ENCODE data around the gene CFAP410.

The CFAP410 gene
- total RNA-seq = 37.2 to 45.0 (median 44.1) reads per million in 4 donors

DNA sequence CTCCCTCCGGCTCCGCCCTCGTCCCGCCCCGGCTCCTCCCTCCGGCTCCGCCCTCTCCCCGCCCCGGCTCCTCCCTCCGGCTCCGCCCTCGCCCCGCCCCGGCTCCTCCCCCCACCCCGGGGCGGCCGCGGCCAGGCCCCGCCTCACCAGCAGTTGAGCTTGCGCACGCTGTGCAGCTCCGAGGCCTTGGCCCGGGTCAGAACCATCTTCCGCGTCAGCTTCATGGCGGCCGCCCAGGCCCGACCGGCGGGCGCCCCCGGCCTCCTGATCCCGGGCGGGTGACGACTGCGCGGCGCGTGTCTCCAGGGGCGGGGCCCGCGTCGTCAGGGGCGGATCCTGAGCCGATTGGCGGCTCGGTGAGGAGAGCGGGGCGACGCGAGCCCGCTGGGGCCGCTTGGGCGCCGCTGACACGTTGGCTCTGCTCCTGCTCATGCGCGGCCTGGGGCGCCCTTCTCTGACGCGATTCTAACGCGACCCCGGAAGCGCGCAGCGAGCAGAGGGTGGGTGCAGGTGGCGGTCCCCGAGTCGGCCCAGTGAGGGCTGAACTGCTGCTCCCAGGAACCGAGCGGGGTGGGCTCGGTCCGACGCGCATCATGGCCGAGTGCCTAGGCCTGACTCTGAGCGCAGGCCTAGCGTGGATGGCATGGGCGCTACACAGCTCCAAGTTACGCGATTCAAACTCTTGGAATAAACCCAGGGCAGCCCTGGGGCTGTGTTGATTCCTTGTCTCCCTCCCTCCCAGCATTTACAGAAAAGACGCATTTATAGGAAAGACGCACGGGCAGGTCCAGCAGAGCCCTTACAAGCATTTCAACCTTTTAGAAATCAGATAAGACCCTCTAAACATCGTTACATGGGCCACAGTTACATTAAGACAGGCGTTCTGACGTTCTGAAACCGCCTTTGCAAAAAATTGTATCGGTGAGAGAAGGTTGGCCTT is at the start of gene CFAP410:
TSS of gene CFAP410 (minus strand) at position 420 of the 940 bp plus-strand sequence. CDS start at position 224, 196 bp downstream.
- peak; percentile 89 to 96 (median 90) for DNase-seq

DNA sequence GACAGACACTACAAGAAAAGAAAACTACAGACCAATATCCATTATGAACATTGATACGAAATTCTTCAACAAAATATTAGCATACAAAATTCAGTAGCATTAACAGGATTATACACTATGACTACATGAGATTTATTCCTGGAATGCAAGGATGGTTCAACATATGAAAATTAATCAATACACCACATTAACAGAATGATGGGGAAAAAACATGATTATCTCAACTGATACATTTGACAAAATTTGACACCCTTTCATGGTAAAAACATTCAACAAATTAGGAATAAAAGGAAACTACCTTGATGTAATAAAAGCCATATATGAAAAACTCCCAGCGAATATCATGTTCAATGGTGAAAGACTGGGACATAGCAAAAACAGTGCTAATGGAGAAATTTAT is 45.8 kb upstream of the CFAP410 start:
- DNase-seq = no peak

DNA sequence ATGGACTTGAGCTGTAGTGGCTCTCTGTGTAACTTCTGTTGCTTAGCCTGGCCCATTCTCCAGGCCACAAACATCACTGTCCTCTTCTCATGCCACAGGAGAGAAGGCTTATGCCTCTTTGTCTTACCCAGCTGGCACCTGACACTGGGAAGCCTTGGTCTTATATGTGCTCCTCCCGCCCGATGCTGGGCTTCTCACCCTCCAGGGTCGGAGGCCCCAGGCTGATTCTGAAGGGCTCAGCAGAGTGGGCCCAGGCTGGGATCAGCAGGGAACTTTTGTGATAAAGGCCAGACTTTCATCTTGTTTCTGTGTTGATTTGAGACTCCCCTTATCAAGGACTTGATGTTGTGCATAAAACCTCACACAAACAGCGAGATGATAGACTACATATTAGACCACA is 44.0 kb upstream of the CFAP410 start:
- DNase-seq = no peak

DNA sequence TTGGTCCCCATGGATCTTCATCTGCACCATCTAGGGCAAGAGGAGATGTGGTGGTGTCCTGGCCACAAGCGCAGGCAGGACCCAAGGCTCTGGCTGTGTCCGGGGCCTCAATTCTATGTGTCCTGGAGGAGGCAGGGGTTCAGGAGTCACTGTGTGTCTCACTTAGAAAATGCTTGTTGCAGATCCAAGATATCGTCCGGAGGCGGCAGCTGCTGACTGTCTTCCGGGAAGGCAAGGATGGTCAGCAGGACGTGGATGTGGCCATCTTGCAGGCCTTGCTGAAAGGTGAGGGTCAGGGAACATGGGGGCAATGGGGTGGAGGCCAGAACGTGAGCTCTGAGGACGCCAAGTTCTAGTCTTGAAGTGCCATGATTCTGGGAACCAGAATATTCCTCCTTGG is 43.3 kb upstream of the CFAP410 start:
- no peak for DNase-seq

DNA sequence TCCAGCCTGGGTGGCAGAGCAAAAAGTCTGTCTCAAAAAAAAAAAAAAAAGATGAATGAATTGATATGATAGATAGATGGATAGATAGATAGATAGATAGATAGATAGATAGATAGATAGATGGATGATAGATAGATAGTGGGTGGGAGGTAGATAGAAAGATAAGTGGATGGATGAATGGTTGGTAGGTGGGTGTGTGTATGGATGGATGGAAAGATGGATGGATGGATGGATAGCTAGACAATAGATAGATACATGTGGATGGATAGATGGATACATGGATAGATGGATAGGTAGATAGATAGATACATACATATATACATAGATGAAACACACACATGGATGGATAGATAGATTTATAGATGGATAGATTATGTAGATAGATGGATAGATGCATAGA is 42.7 kb upstream of the CFAP410 start:
- DNase-seq = no peak

DNA sequence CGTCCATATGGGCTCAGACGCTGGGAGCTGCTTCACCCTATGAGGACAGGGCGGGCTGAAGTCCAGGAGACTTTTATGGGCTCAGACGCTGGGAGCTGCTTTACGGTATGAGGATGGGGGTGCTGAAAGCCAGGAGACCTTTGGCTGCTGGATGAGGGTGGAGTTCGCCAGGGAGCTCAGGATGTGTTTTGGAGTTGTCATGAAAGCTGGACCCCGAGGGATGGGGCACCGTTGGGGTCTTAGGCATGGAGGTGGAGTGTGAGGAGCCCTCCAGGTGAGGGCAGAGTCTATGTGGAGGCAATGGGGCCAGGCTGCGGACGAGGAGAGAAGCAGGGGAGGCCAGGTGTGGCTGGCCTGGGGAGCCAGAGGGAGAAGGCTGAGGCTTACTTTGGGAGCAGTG is 41.7 kb upstream of the CFAP410 start:
- DNase-seq = no peak

DNA sequence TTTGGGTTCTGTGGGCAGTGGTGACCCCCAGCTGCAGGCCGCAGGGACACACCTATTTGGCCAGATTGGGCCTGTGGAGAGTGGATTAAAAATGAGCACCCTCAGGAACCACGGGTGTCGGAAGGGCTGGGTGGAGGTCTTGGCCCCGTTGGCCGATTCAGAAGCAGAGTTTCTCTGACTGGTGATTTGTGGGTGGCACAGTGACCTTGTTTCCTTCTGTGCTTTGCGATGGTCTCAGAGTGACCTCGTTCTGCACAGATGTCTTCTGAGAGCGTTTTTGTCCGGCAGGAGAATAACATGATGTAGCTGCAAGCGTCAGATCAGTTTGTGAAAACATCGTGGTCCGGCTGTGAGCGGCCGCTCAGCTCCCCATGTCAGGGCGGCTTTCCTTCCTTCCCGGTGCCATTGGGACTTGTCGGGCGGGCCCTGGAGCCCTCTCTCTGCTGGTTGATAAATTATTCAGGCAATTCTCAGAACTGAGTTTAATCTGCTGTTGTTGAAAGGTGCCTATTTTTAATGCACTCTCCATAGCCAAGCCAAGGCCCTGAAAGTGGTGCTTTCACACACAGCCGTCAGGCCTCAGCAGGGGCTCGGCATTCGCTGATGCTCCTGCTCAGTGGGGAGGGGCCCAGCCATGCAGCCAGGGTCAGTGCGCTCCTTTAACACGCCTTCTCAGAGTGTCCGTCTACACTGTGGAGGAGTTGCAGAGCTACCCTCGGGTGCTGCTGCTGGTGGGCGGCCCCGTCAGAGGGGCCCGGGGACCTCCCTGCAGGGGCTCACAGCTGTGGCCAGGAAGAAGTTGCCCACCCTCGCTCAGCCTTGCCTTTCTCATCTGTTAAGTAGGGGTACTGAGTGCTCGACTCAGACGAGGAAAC is 41.0 kb upstream of the CFAP410 start:
- no peak for DNase-seq

DNA sequence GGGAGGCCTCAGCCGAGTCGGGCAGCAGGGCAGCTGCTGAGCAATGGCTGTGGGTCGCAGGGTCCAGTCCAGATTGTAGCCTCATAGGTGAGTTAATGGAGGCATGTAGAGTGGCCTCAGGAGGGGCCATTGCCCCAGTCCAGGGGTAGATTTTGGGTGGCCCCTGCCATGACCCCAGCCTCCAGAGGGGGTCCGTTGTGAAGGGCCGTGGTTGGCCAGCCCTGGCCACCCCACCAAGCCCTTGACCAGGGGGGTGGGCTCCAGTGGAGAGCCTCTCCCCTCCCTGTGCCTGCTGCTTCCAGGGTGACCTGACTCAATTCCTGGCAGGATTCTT is 40.3 kb upstream of the CFAP410 start:
- DNase-seq = no peak

DNA sequence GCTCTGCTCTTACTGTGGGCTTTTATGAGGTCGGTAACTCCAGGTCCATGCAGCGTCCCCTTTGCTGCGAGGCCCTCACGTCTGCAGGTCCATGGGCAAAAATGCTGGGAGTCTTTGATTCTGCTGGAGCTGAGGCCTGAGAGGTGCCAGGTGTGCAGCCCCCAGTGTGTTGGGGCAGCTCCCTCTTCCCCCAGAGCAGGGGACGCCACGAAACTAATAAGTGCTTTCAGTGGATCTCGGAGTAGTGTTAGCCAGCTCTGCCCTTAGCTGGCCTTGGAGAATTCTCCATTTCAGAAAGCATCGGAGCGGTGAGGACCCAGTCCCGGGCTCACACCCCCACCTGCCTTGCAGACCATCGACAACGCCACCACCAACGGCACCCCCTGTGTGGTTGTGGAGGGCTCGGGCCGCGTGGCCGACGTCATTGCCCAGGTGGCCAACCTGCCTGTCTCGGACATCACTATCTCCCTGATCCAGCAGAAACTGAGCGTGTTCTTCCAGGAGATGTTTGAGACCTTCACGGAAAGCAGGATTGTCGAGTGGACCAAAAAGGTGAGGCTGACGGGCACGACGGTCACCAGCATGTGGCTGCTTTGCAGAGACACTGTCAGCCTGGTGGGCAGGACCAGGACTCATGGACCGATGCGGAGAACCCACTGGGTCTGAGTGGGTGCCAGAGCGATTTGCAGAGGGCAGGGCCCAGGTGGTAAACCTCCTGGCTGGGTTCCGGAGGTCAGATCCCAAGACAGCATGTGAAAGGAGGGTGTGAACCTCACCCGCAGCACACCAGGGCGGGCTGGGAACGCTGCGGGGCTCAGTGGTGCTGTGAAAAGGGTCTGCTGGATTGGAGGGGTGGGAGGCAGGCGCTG is 39.7 kb upstream of the CFAP410 start:
- DNase-seq = no peak

DNA sequence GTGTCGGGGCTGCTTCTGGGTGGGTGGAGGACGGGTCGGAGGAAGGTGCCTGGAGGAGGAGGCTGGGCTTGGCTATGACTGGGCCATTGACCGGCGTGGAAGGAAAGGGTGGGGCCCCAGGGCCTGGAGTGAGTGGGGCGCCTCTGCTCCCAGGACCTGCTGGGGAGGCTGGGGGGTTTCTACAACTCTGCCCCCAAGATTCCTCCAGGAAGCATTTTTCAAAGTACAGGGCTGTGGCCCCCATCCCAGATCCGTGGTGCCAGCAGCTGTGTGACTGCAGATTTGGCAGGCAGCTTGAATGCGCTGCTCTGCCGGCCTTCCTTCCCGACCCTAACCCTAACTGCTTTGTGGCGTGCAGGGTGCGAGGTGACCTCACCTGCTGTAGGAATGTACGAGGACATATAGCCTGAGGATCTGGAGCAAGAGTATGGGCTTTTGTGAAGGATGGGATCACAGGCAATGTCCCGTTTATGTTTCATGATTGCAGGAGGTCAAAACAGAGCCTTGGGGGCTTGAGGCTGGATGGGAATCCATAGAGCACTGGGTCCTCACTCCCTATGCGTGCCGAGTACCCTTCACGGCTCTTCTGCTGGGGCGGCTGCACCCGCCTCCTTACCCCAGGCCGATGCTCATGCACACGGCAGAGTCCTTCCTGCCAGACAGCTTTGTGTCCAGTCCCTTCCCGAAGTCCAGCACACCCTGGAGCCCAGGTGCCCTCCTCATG is 38.9 kb upstream of the CFAP410 start:
- no peak for DNase-seq

DNA sequence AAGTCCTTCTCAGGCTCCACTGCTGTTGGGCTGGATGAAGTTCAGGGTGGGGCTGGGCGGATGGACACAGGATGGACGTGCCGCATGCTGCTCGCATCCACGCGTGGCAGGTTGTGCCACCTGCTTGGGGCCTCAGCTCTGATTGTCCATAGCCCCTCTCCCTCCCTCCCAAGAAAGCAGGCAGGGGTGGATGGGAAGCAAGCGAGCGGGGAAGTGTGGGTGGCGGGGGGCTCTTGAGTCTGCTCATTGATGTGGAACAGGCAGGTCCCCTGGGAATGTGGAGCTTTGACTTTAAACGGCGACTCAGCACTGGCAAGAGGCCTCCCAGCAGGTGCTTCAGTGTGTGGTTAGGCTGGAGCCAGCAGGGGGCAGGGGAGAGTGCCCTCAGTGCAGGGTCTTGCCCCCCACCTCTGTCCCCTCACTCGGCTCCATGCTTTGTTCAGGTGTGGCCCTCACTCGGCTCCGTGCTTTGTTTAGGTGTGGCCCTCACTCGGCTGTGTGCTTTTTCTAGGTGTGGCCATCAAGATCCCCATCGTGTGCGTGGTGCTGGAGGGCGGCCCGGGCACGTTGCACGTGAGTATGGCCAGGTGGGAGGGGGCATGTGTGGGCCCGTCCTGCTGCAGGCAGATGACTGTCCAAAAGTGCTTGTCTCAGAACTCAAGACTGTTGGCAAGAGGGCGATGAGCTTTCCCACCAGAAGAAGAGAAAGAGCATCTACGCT is 38.2 kb upstream of the CFAP410 start:
- DNase-seq = no peak

DNA sequence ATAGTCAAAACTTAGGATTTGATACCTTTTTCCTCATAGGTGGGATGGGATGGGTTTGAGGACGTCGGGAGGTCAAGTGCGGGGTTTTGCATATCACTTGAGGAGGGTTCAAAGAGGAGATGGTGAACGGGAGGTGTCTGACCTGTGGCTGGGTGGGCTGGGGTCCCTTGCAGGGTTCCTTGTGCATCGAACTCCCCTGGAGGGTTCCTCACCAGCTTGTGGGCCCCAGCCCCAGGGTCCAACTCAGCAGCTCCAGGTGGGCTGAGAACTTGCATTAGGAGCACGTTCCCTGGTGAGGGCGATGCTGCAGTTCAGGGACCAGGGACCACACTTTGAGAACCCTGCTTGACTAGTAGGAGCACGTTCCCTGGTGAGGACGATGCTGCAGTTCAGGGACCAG is 37.4 kb upstream of the CFAP410 start:
- DNase-seq = no peak

DNA sequence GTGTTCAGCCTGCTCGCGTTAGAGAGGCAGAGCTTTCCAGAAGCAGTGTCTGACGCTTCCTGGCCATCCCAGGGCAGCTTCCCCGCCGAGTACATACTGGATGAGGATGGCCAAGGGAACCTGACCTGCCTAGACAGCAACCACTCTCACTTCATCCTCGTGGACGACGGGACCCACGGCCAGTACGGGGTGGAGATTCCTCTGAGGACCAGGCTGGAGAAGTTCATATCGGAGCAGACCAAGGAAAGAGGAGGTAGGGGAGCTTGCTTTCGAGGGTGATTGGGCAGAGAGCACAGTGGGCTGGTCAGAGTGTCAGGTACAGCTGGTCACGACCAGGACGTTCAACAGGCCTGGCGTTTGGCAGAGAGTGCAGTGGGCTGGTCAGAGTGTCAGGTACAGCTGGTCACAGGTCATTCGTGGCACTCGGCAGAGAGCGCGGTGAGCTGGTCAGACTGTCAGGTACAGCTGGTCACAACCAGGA is 36.6 kb upstream of the CFAP410 start:
- DNase-seq = no peak

DNA sequence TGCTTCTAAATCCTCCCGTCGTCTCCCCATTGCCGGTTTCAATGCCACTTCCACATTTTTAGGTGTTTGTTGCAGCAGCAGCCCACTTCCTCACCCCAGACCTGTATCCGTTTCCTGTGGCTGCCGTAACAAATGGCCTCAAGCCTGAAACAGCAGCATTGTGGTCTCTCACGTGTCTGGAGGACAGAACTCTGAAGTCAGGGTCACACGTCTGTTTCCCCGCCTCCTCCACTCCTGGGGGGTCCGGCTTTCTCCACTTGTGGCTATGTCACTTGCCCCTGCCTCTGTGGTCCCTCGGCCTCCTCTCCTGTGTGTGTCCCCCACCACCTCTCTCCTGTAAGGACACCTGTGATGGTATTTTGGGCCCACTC is 36.1 kb upstream of the CFAP410 start:
- DNase-seq = peak in 1 of 5 donors; percentile 79

DNA sequence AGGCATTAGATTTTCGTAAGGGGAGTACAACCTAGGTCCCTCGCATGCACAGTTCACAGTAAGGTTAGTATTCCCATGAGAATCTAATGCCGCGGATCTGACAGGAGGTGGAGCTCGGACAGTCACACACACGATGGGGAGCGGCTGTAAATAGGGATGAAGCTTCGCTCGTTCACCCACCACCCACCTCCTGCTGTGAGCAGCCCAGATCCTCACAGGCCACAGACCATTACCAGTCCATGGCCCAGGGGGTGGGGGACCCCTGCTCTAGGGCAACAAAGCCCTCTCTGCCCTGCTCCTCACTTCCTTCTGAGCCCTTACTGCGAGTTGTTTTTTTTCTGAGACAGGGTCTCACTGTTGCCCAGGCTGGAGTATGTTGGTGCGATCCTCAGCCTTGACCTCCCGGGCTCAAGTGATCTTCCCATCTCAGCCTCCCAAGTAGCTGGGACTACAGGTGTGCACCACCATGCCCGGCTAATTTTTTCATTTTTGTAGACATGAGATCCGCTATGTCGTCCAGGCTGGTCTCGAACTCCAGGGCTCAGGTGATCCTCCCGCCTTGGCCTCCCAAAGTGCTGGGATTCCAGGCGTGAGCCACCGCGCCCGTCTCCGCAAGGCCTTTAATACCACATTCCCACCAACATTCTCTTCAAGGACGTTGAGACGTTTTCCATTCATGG is 35.6 kb upstream of the CFAP410 start:
- no peak for DNase-seq

DNA sequence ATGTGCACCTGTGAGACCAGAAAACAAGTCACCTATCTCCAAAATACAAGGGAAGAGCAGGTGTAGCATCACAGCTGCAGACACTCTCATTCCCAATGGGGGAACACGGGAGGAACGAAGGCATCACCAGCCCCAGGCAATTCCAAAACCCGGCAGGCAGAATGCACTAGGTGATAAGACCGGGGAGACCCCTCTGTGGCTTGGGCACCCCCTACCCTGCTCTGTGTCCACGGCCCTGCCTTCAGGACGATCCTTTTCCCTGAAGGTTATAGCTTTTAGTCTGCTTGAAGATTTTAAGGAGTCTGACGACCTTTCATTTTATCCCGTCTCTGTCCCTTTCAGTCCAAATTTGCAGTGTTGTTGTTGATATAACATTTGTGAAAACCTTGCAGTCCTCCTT is 33.4 kb upstream of the CFAP410 start:
- DNase-seq = no peak

DNA sequence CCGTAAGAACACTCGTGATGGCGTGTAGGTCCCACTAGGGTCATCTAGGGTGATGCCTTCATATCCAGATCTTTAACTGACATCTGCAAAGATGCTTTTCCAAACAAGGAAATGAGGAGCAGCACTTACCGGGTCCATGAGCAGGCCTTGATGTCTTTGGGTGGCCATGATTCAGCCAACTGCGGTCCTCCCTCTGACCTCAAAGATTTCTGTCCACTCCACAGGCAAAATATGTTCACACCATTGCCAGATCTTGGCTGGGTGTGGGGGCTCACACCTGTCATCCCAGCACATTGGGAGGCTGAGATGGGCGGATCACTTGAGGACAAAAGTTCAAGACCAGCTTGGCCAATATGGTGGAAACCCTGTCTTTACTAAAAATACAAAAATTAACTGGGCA is 32.4 kb upstream of the CFAP410 start:
- DNase-seq = no peak

DNA sequence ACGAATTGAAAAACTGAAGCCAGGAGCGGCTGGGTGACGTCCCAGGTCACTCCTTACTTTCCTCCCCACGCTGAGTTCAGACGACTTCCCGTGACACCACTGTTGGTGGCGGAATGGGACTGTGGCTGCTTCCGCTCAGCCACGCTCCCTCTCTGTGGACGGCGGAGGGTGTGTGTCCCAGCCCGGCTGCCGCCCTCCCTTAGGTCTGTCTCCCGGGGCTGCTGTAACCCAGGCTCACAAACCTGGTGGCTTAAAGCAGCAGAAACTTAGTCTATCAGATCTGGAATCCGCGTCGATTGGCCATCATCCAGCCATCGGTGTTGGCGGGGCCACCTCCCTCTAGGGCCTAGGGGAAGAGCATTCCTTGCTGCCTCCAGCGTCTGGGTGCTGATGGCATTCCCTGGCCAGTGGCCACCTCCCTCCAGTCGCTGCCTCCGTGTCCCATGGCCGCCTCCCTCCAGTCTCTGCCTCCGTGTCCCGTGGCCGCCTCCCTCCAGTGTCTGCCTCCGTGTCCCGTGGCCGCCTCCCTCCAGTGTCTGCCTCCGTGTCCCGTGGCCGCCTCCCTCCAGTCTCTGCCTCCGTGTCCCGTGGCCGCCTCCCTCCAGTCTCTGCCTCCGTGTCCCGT is 31.7 kb upstream of the CFAP410 start:
- DNase-seq = no peak

DNA sequence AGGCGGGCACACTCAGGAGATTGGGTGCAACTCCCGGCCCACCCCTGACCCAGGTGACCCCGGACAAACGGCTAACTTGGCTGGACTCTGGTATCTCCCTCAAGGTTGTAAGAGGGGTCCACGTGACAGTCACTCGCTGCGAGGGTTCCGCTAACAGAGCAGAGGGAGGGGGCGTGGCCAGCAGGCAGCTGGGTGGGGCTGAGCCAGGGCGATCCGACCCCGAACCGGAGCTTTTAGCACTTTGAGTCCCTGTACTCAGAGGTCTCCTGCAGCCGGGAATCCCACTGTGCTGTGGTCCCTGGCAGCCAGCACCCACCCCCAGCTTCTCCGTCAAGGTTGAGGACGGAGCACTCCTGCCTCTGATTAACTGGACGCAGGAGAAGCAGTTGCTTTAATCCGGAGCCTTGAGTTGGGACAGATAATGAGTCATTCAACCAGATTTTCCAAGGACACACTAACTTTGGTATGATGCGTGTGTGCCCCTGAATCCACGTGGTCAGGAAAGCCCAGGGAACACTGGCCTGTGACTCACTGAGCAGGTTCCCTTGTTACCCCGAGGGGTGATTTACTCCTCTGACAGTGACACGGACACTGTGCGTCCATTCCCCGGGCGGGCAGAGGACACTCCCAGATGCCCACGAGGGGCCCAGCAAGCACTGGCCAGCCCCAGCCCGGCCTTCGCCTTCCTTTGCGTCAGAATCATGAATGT is 31.0 kb upstream of the CFAP410 start:
- DNase-seq = no peak

All from T-helper 1 cell (primary cell).